NCI-H1417 treated with DMSO at 0.1 percent for 48 hours (cell line): ENCODE data around the gene SCN1A.
"Not testable (repeated sequence)": the region's sequence is repeated elsewhere in the genome, so short reads cannot be mapped to it uniquely, and the experiment has no call there.

ENCODE experiments used
- DNase-seq: peaks from one replicate; lab custom pipeline; 2025; lab: John Stamatoyannopoulos, UW

Gene SCN1A

DNA sequence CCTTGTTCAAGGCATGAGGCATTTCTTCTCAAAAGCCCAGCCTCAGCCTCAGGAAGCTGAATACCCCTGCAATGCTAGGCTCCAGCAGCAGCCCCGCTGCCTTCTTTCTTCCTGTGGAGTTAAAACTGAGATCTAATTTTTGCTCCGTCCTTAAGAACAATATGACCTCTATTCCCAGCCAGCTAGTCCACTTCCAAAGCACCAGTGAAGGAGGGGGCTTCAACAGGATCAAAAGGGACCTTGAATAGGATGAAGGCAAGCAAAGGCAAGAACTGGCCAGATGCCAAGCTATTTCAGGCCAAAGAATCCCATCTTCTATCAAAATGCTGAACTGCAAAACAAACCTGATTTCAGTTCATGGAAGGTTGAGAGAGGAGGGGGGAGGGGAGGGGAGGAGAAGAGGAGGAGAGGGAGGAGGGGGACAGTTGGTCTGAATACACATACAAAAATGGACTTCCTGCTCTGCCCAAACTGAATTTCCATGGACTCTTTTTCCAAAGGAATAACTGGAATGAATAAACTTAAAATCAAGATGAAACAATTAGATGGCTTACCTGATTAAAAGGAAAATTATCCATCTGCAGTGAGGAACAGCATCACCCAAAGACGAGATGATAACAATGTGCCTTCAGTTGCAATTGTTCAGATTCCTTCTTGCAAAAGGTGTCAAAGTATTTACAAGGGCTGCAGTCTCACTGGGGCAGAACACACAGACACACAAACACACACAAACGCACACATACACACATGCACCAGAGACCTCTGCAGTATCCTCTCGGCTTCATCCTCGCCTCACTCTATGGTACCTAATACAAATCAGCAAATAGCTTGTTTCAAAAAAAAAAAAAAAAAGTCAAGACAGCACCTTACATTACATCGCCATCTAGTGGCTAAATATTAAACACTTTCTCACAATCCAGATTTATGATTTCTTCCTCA, at the start of gene SCN1A:
Gene SCN1A, minus strand, starts transcription at position 804 of the 939 bp plus-strand sequence. CDS start 54,399 bp downstream, outside the sequence.
- no peak for DNase-seq

DNA sequence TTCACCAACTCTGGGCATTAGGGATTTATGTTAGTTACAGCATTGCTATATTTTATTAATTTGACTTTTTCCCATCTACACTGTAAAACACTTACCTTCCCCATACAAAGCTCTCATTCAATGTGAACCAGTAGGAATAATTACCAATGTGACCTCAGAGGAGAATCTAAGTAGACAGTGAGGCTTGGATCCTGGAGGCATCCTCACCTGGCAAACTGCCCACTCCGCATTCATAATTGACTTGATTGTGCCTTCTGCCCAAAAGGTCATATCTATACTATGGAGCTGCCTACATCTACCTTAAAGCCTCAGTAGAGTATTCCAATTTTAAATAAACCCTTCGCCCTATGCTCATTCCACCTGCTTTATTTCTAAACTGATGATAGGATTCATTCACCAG, 45.4 kb upstream of the SCN1A start:
- DNase-seq, result no peak

DNA sequence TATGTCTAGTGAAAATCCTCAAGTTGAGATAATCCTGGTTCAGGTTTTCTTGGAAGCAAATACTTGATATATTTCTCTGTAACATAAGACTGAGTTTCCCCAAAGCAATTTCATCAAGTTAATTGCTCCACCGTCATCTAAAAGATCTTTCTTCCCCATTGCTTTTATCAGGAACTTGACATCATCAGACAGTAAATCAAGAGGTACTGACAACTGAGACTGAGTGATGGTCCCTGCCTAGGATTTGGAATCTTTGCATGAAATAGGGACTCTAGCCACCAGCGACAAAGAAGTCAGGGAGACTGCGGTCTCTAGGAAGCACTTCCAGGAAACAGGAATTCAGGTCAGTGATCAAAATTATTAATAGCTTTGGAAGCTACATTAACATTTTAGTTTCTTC, 43.4 kb upstream of the SCN1A start:
- DNase-seq, result no peak

- DNase-seq, result no peak
Observed at GRCh38 chr2:166170356-166170755, 42.5 kb upstream of the SCN1A start.

DNA sequence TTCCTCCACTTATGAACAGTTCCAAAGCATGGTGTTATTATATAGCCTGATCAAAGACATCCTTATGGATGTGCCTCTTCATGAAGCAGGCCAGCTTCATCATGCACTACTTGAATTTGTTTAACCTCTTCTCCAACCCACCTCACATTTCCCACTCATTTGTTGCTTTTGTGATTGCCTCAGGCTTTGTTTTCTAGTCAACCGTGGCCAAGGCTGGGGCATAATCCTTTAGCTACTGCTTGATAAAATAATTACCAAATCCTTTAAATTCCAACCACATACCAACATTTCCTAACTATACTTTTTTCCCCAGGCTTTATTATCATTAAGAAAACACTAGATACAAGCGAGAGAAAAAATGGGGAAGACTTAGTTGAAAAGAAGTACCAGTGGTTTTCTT, 39.6 kb upstream of the SCN1A start:
- no peak for DNase-seq

GRCh38 chr2:166163775-166164174, 36.0 kb upstream of the SCN1A start:
- DNase-seq, result no peak

GRCh38 chr2:166158546-166158945, 30.7 kb upstream of the SCN1A start:
- DNase-seq, result no peak

DNA sequence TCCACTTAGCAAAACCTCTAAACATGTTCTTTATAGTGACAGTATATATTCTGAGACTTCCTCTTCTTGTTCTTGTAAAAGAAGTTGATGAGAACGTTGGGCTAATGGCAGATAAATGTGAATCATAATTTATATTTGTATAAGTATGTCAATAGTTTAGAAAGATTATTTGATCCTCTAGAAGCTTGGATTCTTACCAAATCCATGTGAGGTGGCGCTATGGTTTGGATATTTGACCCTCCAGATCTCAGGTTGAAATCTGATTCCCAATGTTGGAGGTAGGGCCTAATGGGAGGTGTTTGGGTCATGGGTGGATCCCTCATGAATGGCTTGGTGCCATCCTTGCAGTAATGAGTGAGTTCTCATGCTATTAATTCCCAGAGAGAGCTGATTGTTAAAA, 29.8 kb upstream of the SCN1A start:
- no peak for DNase-seq

DNA sequence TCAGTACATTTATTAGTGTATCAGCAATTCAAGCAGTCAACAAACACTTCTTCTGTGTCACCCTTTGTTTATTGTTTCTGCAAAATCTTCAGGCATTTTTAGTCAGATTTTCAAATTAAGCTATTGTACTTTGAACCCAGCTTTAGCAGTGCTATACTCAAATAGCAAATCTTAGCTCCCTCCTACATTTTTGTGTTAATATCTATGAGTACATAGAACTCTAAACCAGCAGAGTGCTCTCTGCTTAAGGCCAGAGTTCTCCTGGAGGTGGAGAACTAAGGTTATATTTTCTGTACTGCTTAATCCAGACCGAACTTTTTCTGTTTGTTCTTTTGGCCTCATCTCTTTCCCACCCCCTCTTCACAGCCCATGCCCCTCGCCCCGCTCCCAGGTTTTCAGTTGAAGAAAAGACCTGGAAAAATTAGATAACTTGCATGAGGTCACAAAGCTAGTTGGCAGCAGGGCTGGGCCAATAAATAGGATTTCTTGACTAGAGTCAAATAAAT, 29.2 kb upstream of the SCN1A start:
- DNase-seq, result no peak

GRCh38 chr2:166155589-166155988, 27.8 kb upstream of the SCN1A start:
- DNase-seq, result no peak

GRCh38 chr2:166154685-166155338, 27.0 kb upstream of the SCN1A start:
- DNase-seq, result no peak

DNA sequence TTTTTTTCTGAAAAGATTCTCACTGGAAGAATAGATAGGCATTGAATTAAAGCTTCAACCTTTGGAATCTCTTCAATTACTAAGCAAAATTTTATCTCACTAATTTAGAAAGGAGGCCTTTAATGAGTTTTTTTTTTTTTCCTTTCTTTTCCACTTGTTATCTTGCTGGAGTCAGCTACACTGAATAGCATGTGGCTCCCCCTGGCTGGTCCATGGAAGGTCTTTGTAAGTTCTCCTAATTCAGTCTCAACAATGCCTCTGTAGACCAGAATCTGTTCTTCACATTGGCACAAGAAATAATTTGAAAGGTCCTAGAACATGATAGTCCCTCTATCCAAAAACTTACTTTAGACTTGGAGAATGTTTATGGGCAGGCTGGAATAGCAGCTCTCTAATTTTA, 24.2 kb upstream of the SCN1A start:
- no peak for DNase-seq

- no peak for DNase-seq
Observed at GRCh38 chr2:166148500-166149400, 20.9 kb upstream of the SCN1A start.

GRCh38 chr2:166147883-166148282, 20.1 kb upstream of the SCN1A start:
- DNase-seq, result no peak

- no peak for DNase-seq
Observed at GRCh38 chr2:166144071-166144470, 16.3 kb upstream of the SCN1A start.

DNA sequence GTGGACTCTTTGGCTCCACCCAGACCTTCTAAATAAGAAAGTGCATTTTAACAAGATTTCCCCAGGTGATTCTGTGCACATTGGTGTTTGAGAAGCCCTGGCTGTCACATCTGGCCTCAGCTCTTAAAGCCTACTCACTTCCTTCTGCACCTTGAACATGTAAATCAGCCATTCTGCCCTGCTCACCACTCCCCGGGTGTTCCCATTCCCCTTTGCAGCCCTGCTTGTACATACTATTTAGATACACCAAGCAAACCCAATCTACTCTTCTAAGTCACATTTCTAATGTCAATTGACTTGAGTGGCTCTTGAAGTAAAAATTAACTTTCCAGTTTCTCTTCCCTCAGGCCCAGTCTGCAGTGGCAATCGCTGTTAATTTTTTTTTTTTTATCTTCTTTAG, 13.1 kb upstream of the SCN1A start:
- DNase-seq, result no peak

- DNase-seq, result no peak
Observed at GRCh38 chr2:166140475-166140874, 12.7 kb upstream of the SCN1A start.

DNA sequence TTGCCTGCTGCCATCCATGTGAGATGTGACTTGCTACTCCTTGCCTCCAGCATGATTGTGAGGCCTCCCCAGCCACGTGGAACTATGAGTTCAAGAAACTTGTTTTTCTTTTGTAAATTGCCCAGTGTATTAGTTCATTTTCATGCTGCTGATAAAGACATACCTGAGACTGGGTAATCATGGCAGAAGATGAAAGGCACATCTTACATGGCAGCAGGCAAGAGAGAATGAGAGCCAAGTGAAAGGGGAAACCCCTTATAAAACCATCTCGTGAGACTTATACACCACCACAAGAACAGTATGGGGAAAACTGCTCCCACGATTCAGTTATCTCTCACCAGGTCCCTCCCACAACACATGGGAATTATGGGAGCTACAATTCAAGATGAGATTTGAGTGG, 11.7 kb upstream of the SCN1A start:
- not testable (repeated sequence) for DNase-seq

DNA sequence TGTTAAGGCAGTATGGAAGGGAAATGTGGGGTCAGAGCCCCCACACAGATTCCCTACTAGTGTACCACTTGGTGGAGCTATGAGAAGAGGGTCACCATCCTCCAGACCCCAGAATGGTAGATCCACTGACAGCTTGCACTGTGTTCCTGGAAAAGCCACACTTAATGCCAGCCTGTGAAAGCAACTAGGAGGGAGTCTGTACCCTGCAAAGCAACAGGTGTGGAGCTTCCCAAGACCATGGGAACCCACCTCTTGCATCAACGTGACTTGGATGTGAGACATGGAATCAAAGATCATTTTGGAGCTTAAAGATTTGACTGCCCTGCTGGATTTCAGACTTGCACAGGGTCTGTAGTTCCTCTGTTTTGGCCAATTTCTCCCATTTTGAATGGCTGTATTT, 10.8 kb upstream of the SCN1A start:
- no peak for DNase-seq

DNA sequence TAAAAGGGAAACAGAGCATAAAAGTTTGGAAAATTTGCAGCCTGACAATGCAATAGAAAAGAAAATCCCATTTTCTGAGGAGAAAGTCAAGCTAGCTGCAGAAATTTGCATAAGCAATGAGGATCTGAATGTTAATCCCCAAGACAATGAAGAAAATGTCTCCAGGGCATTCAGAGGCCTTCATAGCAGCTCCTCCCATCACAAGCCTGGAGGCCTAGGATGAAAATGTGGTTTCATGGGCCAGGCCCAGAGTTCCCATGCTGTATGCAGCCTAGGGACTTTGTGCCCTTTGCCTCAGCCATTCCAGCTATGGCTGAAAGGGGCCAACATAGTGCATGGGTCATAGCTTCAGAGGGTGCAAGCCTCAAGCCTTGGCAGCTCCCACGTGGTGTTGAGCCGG, 10.3 kb upstream of the SCN1A start:
- no peak for DNase-seq

- no peak for DNase-seq
Observed at GRCh38 chr2:166137331-166137730, 9.5 kb upstream of the SCN1A start.

- no peak for DNase-seq
Observed at GRCh38 chr2:166135849-166136258, 8.0 kb upstream of the SCN1A start.
